ENCODE data around the gene FBF1.

The FBF1 gene

DNA sequence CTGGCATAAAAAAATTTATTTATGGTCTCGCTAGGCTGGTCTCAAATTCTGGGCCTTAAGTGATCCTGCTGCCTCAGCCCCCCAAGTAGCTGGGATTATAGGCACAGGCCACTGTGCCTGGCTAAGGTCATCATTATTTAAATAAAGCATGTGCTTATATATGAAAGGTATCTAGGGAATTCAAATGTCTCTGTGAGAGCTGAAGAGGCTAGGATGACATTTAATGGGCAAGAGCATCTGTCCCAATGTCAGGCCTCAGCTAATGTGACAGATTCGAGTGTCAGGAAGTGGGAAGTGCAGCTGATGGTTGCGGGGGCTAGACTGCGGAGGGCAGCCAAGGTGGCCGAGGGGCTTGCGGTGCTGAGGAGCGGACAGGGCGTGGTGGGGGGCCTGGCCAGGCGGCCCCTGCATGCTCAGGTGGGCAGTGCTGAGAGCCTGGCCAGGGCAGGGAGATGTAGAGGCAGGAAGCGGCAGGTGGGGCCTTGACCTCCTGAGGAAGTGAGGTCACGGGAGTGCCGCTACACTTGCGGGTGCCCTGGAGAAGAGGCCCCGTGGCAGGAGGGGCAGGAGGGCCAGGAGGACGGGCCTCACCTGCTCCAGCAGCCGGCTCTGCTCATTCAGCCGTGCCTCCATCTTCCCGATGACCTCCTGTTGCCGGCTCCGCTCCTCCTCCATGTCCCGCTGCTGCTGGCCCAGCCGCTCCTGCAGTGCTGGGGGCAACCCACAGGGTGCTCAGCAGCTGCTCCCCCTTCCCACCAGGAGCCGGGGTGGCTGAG is 23.5 kb downstream of the FBF1 start:
- DNase-seq (ENCODE audit: extremely low read depth in 1 of 2, low read depth in 1 of 2), result no peak

DNA sequence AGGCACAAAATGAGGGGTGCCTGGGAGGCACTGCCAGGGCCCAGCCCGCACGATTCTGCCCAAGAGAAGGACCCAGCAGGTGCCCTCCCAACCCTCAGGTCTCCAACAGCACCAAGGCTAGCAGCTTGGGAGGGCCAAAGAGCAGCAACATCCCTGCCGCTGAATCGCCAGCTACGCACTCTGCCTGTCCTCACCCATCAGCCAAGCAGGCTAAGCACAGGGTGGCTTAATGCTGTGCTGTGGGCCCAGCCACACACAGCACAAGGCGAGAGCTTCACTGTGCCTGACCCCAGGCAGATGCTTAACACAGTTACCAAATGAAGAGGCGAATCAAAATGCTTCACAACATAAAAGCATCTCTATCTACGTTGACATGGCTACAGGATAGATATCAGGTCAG is 25.6 kb downstream of the FBF1 start:
- no peak for DNase-seq (ENCODE audit: extremely low read depth in 1 of 2, low read depth in 1 of 2)

DNA sequence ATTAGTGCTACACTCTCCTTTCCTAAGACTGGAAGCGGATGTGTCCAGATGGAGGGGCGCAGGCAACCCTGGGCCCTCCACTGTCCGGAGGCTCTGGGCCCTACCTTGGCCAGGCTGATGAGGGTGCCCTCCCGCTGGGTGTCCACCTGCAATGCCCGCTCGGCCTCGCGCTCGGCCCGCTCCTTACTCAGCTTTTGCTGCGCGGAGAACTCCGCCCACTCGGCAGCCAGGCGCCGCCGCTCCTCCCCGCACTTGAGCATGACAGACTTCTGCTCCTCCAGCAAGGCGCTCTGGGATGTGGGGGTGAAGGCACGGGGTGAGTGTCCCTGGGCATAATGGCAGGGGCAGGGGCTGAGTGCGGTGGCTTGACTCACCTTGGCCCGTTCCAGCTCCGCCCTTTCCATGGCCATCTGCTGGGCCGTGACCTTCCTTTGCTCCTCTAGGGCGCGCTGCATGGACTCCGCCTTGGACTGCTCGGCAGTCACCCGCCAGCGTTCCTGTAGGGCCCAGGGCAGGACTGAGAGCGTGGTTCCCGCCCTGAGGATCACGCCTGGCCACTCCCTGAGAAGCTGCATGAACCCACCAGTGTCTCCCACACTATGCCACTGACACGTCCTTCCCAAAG is 26.1 kb downstream of the FBF1 start:
- DNase-seq (ENCODE audit: extremely low read depth in 1 of 2, low read depth in 1 of 2), result no peak

DNA sequence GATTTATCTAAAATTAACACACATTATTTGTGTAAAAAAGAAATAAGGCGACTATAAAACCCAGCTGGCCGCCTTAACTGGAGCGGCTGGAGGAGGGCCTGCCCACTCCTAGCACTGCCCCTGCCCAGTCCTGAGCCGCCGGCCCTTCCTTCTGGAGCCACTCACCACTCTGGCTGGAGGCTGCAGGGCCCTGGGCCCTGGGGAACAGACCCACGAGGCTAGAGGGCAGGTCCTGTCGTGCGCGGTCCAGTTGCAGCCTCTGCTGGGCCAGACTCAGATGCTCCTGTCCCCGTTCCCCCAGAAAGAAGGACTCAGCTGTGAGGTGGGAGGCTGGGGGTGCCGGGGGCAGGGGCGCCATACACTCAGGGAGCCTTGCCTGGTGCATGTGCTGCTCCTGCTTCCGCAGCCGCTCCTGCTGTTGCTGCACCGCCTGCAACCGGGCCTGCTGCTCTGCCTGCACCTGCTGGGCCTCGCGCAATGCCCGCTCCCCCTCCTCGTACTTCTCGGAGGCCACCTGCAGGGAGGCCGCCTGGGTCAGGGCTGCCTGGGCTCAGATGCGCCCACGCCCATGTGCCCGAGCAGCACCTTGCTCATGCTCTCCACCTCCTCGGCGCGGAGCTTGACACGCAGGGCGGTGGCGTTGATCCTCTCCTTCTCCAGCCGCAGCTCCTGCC is 27.2 kb downstream of the FBF1 start:
- no peak for DNase-seq (ENCODE audit: extremely low read depth in 1 of 2, low read depth in 1 of 2)

GRCh38 chr17:75910699-75911098 is 30.1 kb downstream of the FBF1 start:
- no peak for DNase-seq (ENCODE audit: extremely low read depth in 1 of 2, low read depth in 1 of 2)

- no peak for DNase-seq (ENCODE audit: extremely low read depth in 1 of 2, low read depth in 1 of 2)
Observed at GRCh38 chr17:75909812-75910274, 31.0 kb downstream of the FBF1 start.

- DNase-seq (ENCODE audit: extremely low read depth in 1 of 2, low read depth in 1 of 2), result no peak
Observed at GRCh38 chr17:75909051-75909811, 31.6 kb downstream of the FBF1 start.

GRCh38 chr17:75908201-75908600 is 32.6 kb downstream of the FBF1 start:
- no peak for DNase-seq (ENCODE audit: extremely low read depth in 1 of 2, low read depth in 1 of 2)

- no peak for DNase-seq (ENCODE audit: extremely low read depth in 1 of 2, low read depth in 1 of 2)
Observed at GRCh38 chr17:75906143-75906884, 34.5 kb downstream of the FBF1 start.

DNA sequence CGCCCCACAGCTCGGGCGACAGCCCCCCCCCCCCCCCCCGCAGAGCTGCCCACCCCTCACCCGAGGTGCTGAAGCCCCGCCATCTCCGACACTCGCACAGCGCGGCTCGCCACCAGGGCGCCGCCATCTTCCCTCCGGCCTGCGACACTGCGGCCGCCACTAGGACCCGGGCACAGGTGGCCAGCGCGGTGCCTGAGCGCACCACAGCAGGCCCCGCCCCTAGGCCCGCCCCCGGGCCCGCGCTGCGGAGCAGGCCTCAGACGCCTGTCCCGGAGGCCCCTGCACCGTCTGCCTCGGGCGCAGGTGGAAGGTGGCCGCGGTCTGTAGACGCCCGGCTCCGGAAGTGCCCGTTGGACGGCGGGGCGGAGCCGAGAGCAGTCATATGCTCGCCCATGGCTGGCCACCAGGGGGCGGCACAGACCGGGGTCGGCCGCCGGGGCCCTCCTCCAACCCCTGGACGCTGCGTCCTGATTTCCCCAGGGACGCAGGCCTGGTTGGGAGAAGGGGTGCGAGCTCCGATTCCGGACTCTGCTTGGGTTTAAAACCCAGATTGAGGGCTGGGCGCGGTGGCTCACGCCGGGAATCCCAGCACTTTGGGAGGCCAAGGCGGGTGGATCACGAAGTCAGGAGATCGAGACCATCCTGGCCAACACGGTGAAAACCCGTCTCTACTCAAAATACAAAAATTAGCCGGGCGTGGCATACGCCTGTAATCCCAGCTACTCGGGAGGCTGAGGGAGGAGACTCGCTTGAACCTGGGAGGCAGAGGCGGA is 35.9 kb downstream of the FBF1 start, which contains the start of gene MRPL38:
MRPL38 (minus strand) TSS at position 136 of the 773 bp plus-strand sequence; CDS start at position 127, 9 bp downstream.
- DNase-seq (ENCODE audit: extremely low read depth in 1 of 2, low read depth in 1 of 2), result peak; percentile 91 to 96

- DNase-seq (ENCODE audit: extremely low read depth in 1 of 2, low read depth in 1 of 2), result no peak
Observed at GRCh38 chr17:75902406-75902805, 38.4 kb downstream of the FBF1 start.

DNA sequence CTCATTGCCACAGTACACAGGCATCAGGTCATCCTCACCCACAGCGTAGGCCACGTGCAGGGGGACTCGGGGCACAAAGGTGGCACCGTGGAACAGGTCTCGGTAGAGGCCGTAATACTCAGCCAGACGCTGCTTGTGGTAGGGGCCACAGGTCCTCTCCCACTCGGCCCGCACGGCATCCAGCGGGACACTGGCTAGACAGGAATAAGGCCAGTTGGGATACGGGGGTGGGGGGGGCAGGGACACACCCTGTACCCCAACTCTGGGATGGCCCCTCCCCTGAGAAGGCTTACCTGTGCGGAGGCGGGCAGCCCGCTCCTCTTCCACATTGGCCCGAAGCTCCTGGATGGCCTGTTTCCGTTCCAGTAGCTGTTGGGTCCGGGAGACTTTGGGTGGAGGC is 39.1 kb downstream of the FBF1 start:
- no peak for DNase-seq (ENCODE audit: extremely low read depth in 1 of 2, low read depth in 1 of 2)

GRCh38 chr17:75900691-75901533 is 39.9 kb downstream of the FBF1 start:
- DNase-seq (ENCODE audit: extremely low read depth in 1 of 2, low read depth in 1 of 2), result no peak

GRCh38 chr17:75899767-75900468 is 40.9 kb downstream of the FBF1 start:
- DNase-seq (ENCODE audit: extremely low read depth in 1 of 2, low read depth in 1 of 2), result no peak

DNA sequence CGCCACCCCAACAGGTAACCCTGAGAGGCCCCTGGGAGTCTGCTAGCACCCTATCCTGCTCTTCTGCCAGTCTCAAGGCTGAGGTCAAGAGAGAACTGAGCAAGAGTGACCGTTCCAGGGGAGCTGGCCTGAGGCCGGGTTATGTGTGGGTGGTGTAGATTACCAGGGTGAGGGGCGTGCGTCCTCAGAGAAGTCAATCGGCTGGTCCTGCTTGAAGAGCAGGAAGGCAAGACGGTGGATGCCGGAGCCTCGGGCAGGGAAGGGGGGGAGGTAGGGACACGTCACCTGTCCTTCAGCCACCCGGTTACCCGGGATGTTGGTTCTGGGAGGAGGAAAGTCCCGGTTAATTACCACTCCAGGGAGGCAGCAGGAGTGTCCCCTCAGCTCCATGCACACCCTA is 41.5 kb downstream of the FBF1 start:
- DNase-seq (ENCODE audit: extremely low read depth in 1 of 2, low read depth in 1 of 2), result no peak

DNA sequence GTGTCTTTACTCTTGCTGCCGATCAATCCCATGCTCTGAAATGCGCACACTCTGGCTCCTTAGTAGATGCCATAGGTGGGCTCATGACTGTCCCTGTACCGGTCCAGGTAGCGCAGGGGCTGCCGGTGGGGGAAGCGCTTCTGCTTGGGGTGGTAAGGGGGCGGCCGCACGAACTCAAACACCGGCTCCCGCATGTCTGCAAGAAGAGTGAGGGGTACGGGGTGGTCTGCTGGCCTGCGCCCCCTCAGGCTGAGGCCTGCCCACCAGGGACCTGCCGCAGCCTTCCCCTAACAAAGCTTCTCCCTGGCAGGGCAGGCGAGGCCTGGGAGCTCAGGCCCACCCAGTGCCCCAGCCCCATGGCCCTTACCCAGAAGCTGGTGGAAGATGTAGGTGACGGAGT is 42.1 kb downstream of the FBF1 start:
- DNase-seq (ENCODE audit: extremely low read depth in 1 of 2, low read depth in 1 of 2), result no peak

DNA sequence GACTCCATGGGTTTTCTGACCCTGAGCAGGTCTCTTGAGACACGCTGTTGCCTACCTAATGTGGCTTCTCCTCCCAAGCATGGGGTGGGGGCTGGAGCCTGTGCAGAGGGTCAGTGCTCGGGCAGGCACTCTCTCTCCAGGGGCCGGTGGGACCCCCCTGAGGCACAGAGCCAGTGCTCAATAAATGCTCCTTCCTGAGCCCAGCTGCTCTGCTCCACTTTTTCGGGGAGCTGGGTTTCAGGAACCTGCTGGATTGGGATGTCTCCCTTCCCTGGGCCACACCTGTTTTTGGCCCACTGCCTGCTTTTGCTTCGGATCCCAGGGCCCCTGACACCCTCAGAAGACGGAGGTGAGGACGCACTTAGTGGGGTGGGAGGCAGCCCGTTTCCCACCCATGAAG is 42.8 kb downstream of the FBF1 start:
- no peak for DNase-seq (ENCODE audit: extremely low read depth in 1 of 2, low read depth in 1 of 2)

Data from stimulated activated CD8-positive, alpha-beta memory T cell treated with anti-CD3 and anti-CD28 coated beads, Interleukin-7, amount 100 ng/mL, for 48 hours (primary cell).